K562 (cell line): ENCODE measurements around the gene DAPK1. TPM values are rescaled to one million over a fixed set of nuclear protein-coding genes. Genes with fewer than 3 reads are reported as not detected.

ENCODE experiments used
- ATAC-seq: fragments of 200-7000 bp; cut with Tn5 transposase; 3 replicates; pipeline ENCODE4 v1.9.1; 2020; ENCODE audit warnings: moderate library complexity
- BruUV-seq: library from RNA; stranded (reverse); fragments of 400-500 nt; replicated peaks from 2 replicates; lab custom pipeline; 2021; lab: Mats Ljungman, UMichigan
- CTCF ChIA-PET: fragments of 300-600 bp; formaldehyde crosslinking; extraction: SDS; loops from one replicate; lab custom pipeline; 2021; ENCODE audit warnings: low intra/inter-chr PET ratio; lab: Yijun Ruan, JAX
- POLR2A ChIA-PET: fragments of 300-600, 350-650 bp; sonication (Branson Sonifier 250); formaldehyde crosslinking; extraction: SDS; loops from one replicate; lab custom pipeline; 2021; ENCODE audit warnings: antibody characterized with exemption, inconsistent platforms; lab: Yijun Ruan, JAX
- DNase-seq, 4 experiments: peaks; one replicate each; pipeline versions ENCODE4 v3.0.0 to v3.0.0-alpha.2; 2011 to 2018; ENCODE audit warnings: low spot score in 3 of 4, mixed read lengths in 3 of 4; ENCODE audit errors: extremely low read depth in 1 of 4
- FAIRE-seq: peaks from 2 replicates; lab custom pipeline; 2011; peaks lifted over from hg19 to GRCh38; lab: Jason Lieb, UNC
- H2AFZ ChIP-seq: 2 replicates; pipeline ENCODE4 v1.6.0; 2011; ENCODE audit warnings: low read depth, low read length, control low read depth, inconsistent platforms
- H3K27ac ChIP-seq: fragments of 200-600 bp; 3 replicates; pipeline ENCODE4 v1.8.0; 2011; ENCODE audit warnings: low read depth, mild to moderate bottlenecking, control low read depth, inconsistent platforms, low read length, moderate library complexity, mixed read lengths; ENCODE audit errors: extremely low read depth
- H3K27me3 ChIP-seq, 2 experiments: fragments of 300-600 bp in 1 of 2; 2 replicates in 1 of 2; 3 replicates in 1 of 2; pipeline versions ENCODE4 v1.6.0 to v1.8.0; 2011; ENCODE audit warnings: inconsistent platforms in 2 of 2, low read length in 2 of 2, mild to moderate bottlenecking in 1 of 2, mixed read lengths in 1 of 2, moderate library complexity in 1 of 2; ENCODE audit not compliant: control insufficient read depth in 2 of 2, insufficient read depth in 2 of 2
- H3K36me3 ChIP-seq: fragments of 300-600 bp; 3 replicates; pipeline ENCODE4 v1.8.0; 2011; ENCODE audit warnings: mild to moderate bottlenecking, low read length, inconsistent platforms; ENCODE audit not compliant: control insufficient read depth, insufficient read depth
- H3K4me1 ChIP-seq, 2 experiments: fragments of 200-600 bp in 1 of 2; replicated peaks in 1 of 2; 2 replicates in 1 of 2; 3 replicates in 1 of 2; pipeline versions ENCODE4 v1.5.1 to v1.8.0; 2011; ENCODE audit warnings: inconsistent platforms in 2 of 2, low read length in 2 of 2, mild to moderate bottlenecking in 1 of 2, mixed read lengths in 1 of 2, moderate library complexity in 1 of 2; ENCODE audit not compliant: control insufficient read depth in 2 of 2, insufficient read depth in 2 of 2
- H3K4me2 ChIP-seq: 2 replicates; pipeline ENCODE4 v1.6.1; 2011; ENCODE audit warnings: low read length, control low read depth, inconsistent platforms, mixed read lengths; ENCODE audit not compliant: insufficient read depth
- H3K4me3 ChIP-seq: fragments of 200-600 bp; sonication (generic), shearing (Covaris generic); 2 replicates; pipeline ENCODE4 v1.5.1; 2016; ENCODE audit warnings: control low read depth, inconsistent platforms
- H3K79me2 ChIP-seq: fragments of 200-600 bp; 3 replicates; pipeline ENCODE4 v1.8.0; 2011; ENCODE audit warnings: low read length, inconsistent platforms; ENCODE audit not compliant: control insufficient read depth, insufficient read depth
- H3K9ac ChIP-seq, 2 experiments: 2 replicates each; pipeline versions ENCODE4 v1.6.0 to v1.6.1; 2011; ENCODE audit warnings: low read depth in 2 of 2, low read length in 2 of 2, control low read depth in 1 of 2, inconsistent platforms in 1 of 2, mild to moderate bottlenecking in 1 of 2, mixed read lengths in 1 of 2; ENCODE audit not compliant: insufficient read depth in 1 of 2
- H3K9me1 ChIP-seq: one replicate; pipeline ENCODE4 v1.6.0; 2011; ENCODE audit warnings: inconsistent platforms, mild to moderate bottlenecking, low read length, moderate library complexity; ENCODE audit not compliant: control insufficient read depth, insufficient read depth
- H3K9me3 ChIP-seq: replicated peaks from 2 replicates; pipeline ENCODE4 v1.5.1; 2011; ENCODE audit warnings: low read depth, low read length, inconsistent platforms; ENCODE audit not compliant: control insufficient read depth, insufficient read depth
- H4K20me1 ChIP-seq: replicated peaks from 2 replicates; pipeline ENCODE4 v1.6.1; 2011; ENCODE audit warnings: low read length, inconsistent platforms, mixed read lengths; ENCODE audit not compliant: control insufficient read depth, insufficient read depth
- C11orf30 ChIP-seq: fragments of 450-650 bp; IDR thresholded peaks from 2 replicates; pipeline ENCODE4 v1.6.1; 2016; ENCODE audit warnings: low read depth, mild to moderate bottlenecking
- CAMTA2 ChIP-seq: fragments of 250-450 bp; sonication (Bioruptor Pico); conservative IDR thresholded peaks from 2 replicates; pipeline ENCODE4 v1.5.1; 2022
- CHD2 ChIP-seq: IDR thresholded peaks from 2 replicates; pipeline ENCODE4 v1.6.1; 2011; ENCODE audit warnings: low read depth, low read length
- CREB1 ChIP-seq, 2 experiments: sonication (generic) in 1 of 2; formaldehyde crosslinking in 1 of 2; IDR thresholded peaks; 2 replicates each; pipeline versions ENCODE4 v1.6.1 to v1.8.0; 2012 to 2022; ENCODE audit warnings: inconsistent platforms in 1 of 2, mild to moderate bottlenecking in 1 of 2, missing genetic modification reagents in 1 of 2, moderate library complexity in 1 of 2
- MAFG ChIP-seq: fragments of 450-650 bp; conservative IDR thresholded peaks from 2 replicates; pipeline ENCODE4 v1.6.1; 2016; ENCODE audit warnings: missing genetic modification characterization, missing compliant biosample characterization
- PRPF4 ChIP-seq: fragments of 200-400 bp; formaldehyde crosslinking; IDR thresholded peaks from one replicate; pipeline ENCODE4 v1.6.1; 2017; ENCODE audit warnings: low read length, low read depth, mild to moderate bottlenecking; ENCODE audit not compliant: insufficient read depth, poor library complexity, severe bottlenecking
- SAFB2 ChIP-seq: fragments of 200-400 bp; formaldehyde crosslinking; IDR thresholded peaks from 2 replicates; pipeline ENCODE4 v1.6.1; 2018; ENCODE audit warnings: borderline replicate concordance, low read length, low read depth, moderate library complexity; ENCODE audit not compliant: severe bottlenecking
- STAG1 ChIP-seq: sonication (generic); formaldehyde crosslinking; IDR thresholded peaks from 2 replicates; pipeline ENCODE4 v1.5.0; 2020; ENCODE audit warnings: missing genetic modification reagents, borderline replicate concordance
- ZNF239 ChIP-seq: fragments of 250-450 bp; sonication (Bioruptor Pico); IDR thresholded peaks from 2 replicates; pipeline ENCODE4 v1.4.0; 2020; ENCODE audit warnings: mild to moderate bottlenecking
- ZNF280B ChIP-seq: fragments of 250-450 bp; sonication (Bioruptor Pico); IDR thresholded peaks from 2 replicates; pipeline ENCODE4 v1.5.1; 2021; ENCODE audit warnings: mild to moderate bottlenecking
- ZNF436 ChIP-seq: fragments of 250-450, 450-650 bp; sonication (Bioruptor Pico); formaldehyde crosslinking; IDR thresholded peaks from 2 replicates; pipeline ENCODE4 v1.7.0; 2020; ENCODE audit warnings: mild to moderate bottlenecking
- ZNF655 ChIP-seq: fragments of 250-450 bp; sonication (Bioruptor Pico); IDR thresholded peaks from 2 replicates; pipeline ENCODE4 v1.5.0; 2021
- WGBS: fragments of 100-300 bp; shearing (Covaris generic); methylation state at CpG from one replicate; pipeline ENCODE4 v1.1.6; 2016; ENCODE audit warnings: low coverage, mixed read lengths; ENCODE audit not compliant: insufficient coverage; ENCODE audit errors: missing lambda C conversion rate; 5-methylcytosine and 5-hydroxymethylcytosine counted together
- in situ Hi-C: fragments of 300-500 bp; cut with MboI; formaldehyde crosslinking; loops from 4 replicates; pipeline ENCODE4 v1.15.0; 2018; ENCODE audit warnings: inconsistent platforms, mixed read lengths
- intact Hi-C: fragments of 100-400 bp; cut with micrococcal nuclease; formaldehyde crosslinking; loops from 2 replicates; pipeline ENCODE4 v1.14.2; 2022
- polyA plus RNA-seq, 8 experiments: library from polyadenylated mRNA; depleted of rRNA in 4 of 8; stranded (reverse) in 5 of 8; unstranded in 3 of 8; fragments of >200 nt; fragmentation: Nextera tagmentation in 2 of 8; fragmentation: Illumina TruSeq in 1 of 8; extraction: Ambion mirVana in 2 of 8; extraction: Trizol in 1 of 8; gene quantifications; 2 replicates each; pipeline versions ENCODE4 v1.2.1 to v1.2.3, GENCODE V29; 2011 to 2014; ENCODE audit warnings: inconsistent platforms in 1 of 8, missing spikeins in 1 of 8
- total RNA-seq, 7 experiments: library from RNA; depleted of rRNA in 6 of 7; stranded (reverse); fragments of >200 nt in 6 of 7; fragmentation: Illumina TruSeq in 2 of 7; extraction: Trizol in 2 of 7; gene quantifications; 2 replicates each; pipeline versions ENCODE4 v1.2.1 to v1.2.3, GENCODE V29; 2011 to 2021; ENCODE audit warnings: low replicate concordance in 1 of 7
- TF ChIP-seq, protein P1 (sequence below): fragments of 450-650 bp; IDR thresholded peaks from 2 replicates; pipeline ENCODE4 v1.6.1; 2018; ENCODE audit warnings: mild to moderate bottlenecking, low read depth; ENCODE audit not compliant: partially characterized antibody
- TF ChIP-seq, protein P2 (sequence below): sonication (generic); formaldehyde crosslinking; IDR thresholded peaks from 2 replicates; pipeline ENCODE4 v1.8.0; 2022; ENCODE audit warnings: mild to moderate bottlenecking, missing genetic modification reagents, borderline replicate concordance

Gene DAPK1
- total and polyA plus RNA-seq, 9 of the 15 experiments (the other 6 are each of a cell fraction or from before 2014, with no cell fraction given), result 1.7 to 26.4 (median 15.8) TPM

DNA sequence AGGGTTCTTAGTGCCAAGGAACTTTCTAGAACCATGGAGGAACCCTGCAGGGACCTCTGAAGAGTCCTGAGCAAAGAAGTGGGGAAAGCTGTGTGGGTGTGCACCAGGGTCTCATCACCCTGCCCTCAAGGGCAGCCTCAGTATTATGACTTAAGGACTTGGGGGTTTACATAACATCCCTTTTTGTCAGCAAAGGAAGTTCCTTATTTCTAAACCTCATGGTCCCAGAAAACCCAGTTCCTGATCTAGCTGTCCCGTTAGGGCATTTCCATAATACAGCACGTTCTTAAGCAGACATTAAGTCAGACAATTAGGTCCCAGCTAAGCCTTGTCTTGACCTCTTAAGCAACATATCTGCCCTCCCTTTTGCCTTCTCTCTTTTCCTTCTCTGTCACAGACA, 57.3 kb downstream of the DAPK1 start:
- in situ Hi-C loops (no loop called here), intact Hi-C loops (loop anchor here (5.0 kb wide), 1 partner anchor 38 kb away; no protein-coding TSS in a partner anchor)
- no peak for DNase-seq
- no peak for FAIRE-seq
- WGBS, result 60% methylated on average over 1 of the region's 2 CpGs
- no TSS peak for BruUV-seq
- ChIA-PET CTCF (no interaction called here), POLR2A (interaction anchor here (0.5 to 0.8 kb wide), 2 partner anchors 18 to 1283 kb away, joined by 3 read pairs; no protein-coding TSS in a partner anchor)
- Histone ChIP-seq H3K27me3 (no peaks in the 10 kb centered on the region), H3K4me3 (no peak overlapping the region), H2AFZ (no peak overlapping the region), H3K4me1 (peaks cover 16 to 22% of the 10 kb centered on the region in 2 experiments; a peak in 4 of 5 replicates), H3K9ac (no peak overlapping the region), H3K9me3 (no peaks in the 10 kb centered on the region), H4K20me1 (peaks cover 8% of the 10 kb centered on the region; the same call in 1 of the 2 replicates), H3K9me1 (no peaks in the 10 kb centered on the region), H3K79me2 (peaks cover 5% of the 10 kb centered on the region; the same call in 1 of the 3 replicates), H3K36me3 (no peaks in the 10 kb centered on the region), H3K4me2 (no peak overlapping the region), H3K27ac (no peak overlapping the region)
- no peak for ATAC-seq
- TF ChIP-seq, protein P1, sequence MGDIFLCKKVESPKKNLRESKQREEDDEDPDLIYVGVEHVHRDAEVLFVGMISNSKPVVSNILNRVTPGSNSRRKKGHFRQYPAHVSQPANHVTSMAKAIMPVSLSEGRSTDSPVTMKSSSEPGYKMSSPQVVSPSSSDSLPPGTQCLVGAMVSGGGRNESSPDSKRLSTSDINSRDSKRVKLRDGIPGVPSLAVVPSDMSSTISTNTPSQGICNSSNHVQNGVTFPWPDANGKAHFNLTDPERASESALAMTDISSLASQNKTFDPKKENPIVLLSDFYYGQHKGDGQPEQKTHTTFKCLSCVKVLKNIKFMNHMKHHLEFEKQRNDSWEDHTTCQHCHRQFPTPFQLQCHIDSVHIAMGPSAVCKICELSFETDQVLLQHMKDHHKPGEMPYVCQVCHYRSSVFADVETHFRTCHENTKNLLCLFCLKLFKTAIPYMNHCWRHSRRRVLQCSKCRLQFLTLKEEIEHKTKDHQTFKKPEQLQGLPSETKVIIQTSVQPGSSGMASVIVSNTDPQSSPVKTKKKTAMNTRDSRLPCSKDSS, result no peak
- TF ChIP-seq CHD2 (no peak), STAG1 (CRISPR knock-in tag) (no peak), CREB1 (IDR thresholded peaks at IDR 0.05) (no peak), CREB1 (CRISPR knock-in tag; IDR thresholded peaks at IDR 0.05) (no peak), SAFB2 (no peak), ZNF655 (no peak), ZNF280B (CRISPR knock-in tag) (no peak), ZNF436 (CRISPR knock-in tag) (no peak), ZNF239 (CRISPR knock-in tag) (no peak), CAMTA2 (no peak), MAFG (no peak), PRPF4 (no peak), C11orf30 (no peak)
- TF ChIP-seq, protein P2, sequence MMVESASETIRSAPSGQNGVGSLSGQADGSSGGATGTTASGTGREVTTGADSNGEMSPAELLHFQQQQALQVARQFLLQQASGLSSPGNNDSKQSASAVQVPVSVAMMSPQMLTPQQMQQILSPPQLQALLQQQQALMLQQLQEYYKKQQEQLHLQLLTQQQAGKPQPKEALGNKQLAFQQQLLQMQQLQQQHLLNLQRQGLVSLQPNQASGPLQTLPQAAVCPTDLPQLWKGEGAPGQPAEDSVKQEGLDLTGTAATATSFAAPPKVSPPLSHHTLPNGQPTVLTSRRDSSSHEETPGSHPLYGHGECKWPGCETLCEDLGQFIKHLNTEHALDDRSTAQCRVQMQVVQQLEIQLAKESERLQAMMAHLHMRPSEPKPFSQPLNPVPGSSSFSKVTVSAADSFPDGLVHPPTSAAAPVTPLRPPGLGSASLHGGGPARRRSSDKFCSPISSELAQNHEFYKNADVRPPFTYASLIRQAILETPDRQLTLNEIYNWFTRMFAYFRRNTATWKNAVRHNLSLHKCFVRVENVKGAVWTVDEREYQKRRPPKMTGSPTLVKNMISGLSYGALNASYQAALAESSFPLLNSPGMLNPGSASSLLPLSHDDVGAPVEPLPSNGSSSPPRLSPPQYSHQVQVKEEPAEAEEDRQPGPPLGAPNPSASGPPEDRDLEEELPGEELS, result no peak
